D721Med (cell line): ENCODE data around the gene ARHGDIA.

Experiments used
- DNase-seq: peaks from one replicate; pipeline ENCODE4 v3.0.0; 2011; ENCODE audit warnings: low spot score; ENCODE audit not compliant: insufficient read length
- FAIRE-seq: peaks from 2 replicates; lab custom pipeline; 2011; peaks lifted over from hg19 to GRCh38; lab: Jason Lieb, UNC
- TF ChIP-seq, protein P1 (sequence below): IDR thresholded peaks from 2 replicates; pipeline ENCODE4 v1.5.1; 2012; ENCODE audit warnings: mild to moderate bottlenecking, control low read depth; ENCODE audit not compliant: insufficient read depth; ENCODE audit errors: missing control alignments

The ARHGDIA gene

DNA sequence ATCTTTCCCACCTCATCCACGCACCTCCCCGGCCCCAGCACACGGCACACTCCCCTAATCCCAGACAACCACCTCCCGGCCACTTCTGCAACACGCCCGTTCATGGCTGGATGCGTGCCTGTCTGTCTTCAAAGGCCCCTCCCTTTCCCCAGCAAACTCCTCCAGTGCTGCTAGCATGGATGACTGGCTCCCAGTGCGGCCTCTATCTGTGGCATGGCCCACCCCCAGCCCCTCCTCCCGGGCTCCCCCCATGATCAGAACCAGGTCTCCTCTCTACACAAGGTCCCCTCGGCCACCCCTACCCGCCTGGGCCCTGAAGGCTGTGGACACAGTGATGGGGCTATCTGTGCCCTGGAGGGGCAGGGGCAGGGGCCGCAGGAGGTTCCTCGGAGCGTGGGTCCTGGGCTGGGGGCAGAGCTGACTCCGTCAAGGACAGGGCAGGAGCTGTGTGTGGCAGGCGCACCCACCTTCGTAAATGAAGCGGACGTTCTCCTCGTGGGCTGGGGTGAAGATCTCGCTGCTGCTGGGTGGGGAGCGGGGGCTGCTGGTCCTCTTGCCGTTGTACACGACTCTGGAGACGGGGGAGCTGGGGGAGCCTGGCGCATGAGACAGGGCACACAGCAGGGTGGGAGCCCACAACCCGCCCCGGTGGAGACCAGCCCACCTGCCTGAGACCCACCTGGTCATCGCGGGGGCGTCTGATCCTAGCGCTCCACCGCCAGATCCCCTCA is 47.2 kb downstream of the ARHGDIA start:
- TF ChIP-seq, protein P1, sequence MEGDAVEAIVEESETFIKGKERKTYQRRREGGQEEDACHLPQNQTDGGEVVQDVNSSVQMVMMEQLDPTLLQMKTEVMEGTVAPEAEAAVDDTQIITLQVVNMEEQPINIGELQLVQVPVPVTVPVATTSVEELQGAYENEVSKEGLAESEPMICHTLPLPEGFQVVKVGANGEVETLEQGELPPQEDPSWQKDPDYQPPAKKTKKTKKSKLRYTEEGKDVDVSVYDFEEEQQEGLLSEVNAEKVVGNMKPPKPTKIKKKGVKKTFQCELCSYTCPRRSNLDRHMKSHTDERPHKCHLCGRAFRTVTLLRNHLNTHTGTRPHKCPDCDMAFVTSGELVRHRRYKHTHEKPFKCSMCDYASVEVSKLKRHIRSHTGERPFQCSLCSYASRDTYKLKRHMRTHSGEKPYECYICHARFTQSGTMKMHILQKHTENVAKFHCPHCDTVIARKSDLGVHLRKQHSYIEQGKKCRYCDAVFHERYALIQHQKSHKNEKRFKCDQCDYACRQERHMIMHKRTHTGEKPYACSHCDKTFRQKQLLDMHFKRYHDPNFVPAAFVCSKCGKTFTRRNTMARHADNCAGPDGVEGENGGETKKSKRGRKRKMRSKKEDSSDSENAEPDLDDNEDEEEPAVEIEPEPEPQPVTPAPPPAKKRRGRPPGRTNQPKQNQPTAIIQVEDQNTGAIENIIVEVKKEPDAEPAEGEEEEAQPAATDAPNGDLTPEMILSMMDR: no peak
- no peak for DNase-seq
- no peak for FAIRE-seq

DNA sequence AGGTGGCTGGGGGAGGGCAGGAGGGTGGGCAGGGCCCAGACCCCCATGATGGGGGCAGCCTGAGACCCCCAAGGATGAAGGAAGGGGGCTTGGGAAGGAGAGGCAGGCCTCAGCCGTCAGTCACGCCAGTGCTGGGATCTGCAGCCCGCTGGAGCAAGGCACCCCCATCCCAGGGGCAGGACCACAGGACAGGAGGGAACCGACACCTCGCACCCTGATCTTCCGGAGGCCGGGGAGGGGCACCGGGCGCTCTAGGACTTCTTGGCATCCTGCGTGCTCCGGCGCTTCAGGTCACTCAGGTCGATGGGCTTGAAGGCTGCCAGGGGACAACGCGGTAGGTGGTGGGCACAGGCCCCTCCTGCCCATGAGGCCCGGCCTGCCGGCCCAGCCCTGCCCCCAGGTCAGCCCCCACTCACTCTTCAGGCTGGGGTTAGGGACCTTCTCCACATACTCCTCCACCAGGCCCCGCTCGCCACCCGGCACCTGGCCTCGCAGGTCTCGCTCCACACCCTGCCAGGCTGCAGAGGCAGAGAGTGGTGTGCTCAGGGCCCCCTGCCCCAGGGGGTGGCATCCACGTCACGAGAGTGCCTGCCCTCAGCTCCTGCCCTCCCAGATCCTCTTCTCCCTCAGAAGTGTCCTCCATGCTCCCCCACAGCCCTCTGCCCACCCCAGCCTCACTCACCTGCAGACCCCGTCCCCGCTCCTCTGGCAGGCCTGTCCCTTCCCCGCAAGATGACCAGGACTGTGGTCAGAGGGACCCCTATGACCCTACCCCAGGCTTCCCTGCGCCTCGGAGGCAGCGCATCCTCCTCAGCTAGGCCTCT is 47.9 kb downstream of the ARHGDIA start:
- DNase-seq: no peak
- FAIRE-seq: no peak
- TF ChIP-seq, protein P1: no peak

DNA sequence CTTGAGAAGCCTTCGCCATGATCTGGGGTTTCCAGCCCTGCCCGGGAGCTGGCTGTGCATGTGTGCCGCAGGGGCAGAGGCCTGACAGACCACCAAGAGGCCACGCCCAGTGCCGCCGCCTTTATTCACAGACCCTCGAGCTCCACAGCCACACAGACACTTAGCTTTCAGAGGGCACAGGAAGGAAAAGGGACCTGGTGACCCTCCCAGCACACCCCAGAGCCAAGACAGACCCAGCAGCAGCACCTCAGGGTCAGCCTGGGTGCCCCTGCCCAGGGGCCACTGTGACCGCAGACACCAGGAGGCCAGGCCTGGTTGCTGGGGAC is 48.9 kb downstream of the ARHGDIA start:
- FAIRE-seq: no peak
- TF ChIP-seq, protein P1: no peak
- DNase-seq: no peak

DNA sequence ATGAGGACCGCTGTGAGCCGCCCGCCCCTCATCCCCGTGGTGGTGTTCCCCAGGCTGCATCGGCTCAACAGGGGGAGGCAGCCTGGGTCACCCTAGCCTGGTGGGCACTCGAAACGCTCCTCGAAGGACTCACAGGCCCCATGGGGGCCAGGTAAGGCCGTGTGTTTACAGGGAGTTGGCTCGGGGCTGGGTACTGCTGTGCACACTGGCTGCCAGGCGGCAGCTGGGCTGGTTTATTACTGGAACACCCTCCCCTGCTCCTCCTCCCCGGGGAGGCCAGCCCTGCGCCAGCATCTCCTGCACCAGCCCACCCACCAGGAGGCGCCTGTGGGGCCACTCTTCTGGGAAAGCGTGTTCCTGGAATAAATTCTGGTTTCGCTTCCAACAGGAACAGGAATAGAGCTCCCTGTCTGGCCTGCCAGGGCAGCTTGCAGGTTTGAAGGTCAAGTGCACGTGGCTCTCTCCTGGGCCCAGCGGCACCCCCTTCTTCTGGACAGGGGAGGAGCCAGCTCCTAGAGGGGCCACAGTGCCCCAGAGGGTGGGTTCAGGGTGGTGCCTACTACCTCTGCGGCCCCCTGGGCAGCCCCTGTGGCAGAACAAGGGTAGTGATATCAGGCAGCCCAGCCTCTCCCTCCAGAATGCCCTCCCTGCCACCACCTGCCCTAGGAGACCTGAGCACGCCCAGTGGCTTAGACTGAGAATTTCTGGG is 49.4 kb downstream of the ARHGDIA start:
- FAIRE-seq (no peak), DNase-seq (peak; percentile 59)
- TF ChIP-seq, protein P1: peak; percentile 76

DNA sequence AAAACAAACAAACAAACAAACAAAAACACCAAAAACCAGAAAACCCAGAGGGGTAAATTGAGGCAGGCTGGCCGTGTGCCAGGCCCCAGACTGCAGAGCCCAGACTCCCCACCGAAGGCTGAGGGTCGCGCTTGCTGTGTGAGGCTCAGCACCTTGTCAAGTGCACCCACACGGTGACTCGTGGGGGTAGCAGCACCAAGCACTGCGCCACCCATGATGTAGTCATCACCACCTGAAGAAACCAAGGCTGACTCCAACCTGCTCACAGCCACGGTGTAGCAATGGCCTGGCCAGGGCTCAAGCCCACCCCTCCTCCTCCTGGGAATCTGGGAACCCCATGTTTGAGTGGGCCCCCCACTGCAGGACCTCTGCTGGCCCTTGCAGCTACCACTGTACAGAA is 50.0 kb downstream of the ARHGDIA start:
- DNase-seq (no peak), FAIRE-seq (no peak)
- TF ChIP-seq, protein P1: no peak

DNA sequence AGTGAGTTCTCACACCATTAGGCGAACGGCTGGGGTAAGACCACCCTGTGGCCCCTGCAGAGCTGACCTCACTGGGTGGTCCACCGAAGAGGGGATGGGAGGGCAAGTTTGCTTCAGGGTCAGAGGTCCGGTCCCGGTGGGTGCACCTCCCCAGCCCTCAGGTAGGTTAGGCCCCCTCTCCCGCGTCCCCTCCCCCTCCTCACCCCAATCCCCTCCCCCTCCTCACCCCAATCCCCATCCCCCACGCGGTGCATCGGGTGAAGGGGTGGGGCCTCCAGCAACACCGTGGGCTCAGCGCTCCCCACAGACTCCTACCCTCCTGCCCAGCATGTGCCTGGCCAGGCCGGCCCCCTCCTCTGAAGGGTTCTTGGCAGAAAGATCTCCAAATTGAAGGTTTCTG is 51.4 kb downstream of the ARHGDIA start:
- TF ChIP-seq, protein P1: no peak
- FAIRE-seq: no peak

More for the DNA sequence above, 51.4 kb downstream of the ARHGDIA start:
- DNase-seq: no peak
